HG03575 (cell line): ENCODE measurements around the gene CHSY3.

Experiments used
- ATAC-seq: cut with Tn5 transposase; IDR thresholded peaks from one replicate; pipeline ENCODE4 v1.9.1; 2021; ENCODE audit not compliant: unreplicated experiment, insufficient number of reproducible peaks, low FRiP score; ENCODE audit errors: extremely low read depth

The CHSY3 gene

DNA sequence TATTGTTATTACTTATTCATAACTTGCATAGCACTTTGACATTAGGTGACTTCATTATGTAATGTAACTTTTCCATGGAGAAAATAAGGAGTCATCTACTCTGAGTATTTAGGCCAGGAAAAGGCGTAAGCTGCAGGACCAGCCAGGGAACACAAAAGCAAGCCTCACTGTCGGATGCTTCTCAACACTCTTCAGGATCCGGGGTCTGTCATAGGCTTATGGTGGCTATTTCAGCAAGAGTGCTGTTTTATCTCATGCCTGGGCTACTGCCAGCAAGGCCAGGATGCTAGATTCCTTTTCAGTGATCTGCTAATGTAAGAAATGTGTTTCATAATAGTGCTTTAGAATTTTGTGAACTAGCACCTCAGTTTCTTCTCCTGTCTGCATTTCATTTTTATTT lies 162.4 kb downstream of the CHSY3 start:
- no peak for ATAC-seq

DNA sequence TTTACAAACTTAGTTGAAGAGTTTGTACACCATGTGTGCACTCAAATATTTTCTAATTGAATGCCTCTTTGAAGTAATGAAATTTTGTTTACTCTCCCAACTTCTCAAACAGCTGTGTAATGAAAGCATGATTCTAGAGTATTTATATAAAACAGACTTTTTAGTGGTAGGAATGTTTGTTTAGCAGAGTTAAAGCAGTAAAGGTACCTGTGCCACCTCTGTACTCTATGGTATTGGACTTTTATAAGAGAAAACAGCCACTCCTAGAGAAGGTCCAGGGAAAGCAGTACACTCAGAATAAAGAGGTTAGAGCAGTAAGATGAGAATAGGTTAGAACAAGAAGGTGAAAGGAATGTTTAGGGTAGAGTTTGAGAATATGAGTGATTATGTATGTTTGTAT lies 163.1 kb downstream of the CHSY3 start:
- ATAC-seq: no peak

- ATAC-seq: no peak
Observed at GRCh38 chr5:130068101-130068500, 163.8 kb downstream of the CHSY3 start.

DNA sequence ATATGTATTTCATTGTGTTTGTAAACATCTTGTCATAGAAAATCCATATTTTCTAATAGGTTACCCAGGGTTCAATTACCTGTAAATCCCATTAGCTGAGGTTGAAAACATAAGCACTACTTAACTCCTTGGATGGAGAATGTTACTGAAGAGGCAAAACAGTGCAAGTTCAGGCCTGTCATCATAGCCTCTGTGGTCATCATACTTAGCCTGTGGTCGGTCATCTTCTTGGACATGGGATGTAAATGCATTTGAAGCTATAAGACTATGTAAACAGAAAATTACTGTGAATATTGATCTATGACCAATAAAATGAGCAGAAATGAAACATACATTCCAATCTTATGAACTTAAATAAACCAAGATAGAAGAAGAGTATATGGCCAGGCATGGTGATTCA lies 164.7 kb downstream of the CHSY3 start:
- ATAC-seq: no peak

GRCh38 chr5:130074820-130075219 lies 170.6 kb downstream of the CHSY3 start:
- no peak for ATAC-seq

- no peak for ATAC-seq
Observed at GRCh38 chr5:130077007-130077406, 172.7 kb downstream of the CHSY3 start.

GRCh38 chr5:130078661-130079060 lies 174.4 kb downstream of the CHSY3 start:
- no peak for ATAC-seq

- no peak for ATAC-seq
Observed at GRCh38 chr5:130090569-130091270, 186.5 kb downstream of the CHSY3 start.

GRCh38 chr5:130092991-130093390 lies 188.7 kb downstream of the CHSY3 start:
- no peak for ATAC-seq

DNA sequence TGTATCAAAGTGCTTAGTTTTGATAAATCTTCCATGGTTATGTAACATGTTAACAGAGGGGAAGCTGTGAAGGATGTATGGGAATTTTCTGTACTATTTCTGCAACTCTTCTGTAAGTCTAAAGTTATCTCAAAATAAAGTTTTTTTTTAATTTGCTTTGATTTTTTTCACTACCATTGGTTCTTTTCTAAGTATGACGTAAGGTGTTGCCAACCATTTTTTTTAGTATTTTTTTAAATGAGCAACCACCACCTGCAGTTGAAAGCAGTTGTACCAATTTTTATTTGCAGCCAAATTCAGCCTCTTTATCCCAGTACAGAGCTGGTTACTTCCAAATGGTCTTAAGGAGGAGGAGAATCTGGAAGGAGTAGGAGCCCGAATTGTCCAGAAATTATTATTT lies 192.2 kb downstream of the CHSY3 start:
- ATAC-seq: no peak

GRCh38 chr5:130099008-130099407 lies 194.7 kb downstream of the CHSY3 start:
- ATAC-seq: no peak

DNA sequence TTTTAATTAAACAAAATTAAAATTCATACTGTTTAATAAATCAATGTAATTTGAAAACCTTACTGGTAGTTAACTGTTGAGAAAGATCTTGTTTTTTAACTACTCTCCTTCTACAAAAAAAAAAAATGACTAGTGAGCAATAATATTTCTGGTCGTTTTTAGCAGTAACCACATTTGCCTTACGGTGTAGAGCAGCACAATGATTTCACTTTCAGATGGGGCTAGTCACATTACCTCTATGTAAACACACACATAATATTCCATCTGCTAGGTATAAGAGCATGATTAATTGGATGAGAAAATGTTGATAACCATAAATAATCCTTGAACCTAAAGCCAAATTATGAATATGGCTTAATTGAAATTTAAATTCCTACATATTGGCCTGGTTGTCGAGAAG lies 198.1 kb downstream of the CHSY3 start:
- peak; percentile 80 for ATAC-seq

DNA sequence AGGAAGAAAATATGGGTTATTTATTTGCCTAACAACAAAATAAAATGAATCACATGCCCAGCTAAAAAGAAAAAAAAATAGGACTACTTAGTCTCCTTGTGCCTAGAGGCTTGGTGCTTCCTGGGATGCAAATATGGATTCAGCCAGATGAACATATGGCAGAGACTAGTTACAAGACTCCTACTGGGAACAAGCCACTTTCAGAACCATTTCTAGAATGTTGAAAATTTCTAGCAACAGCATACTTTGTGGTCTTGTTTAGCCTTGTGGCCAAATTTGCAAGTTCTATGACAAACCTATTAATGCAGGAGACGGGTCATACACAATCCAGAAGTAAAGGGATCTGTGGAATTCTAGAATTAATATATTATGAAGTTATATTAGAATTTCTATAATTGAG lies 198.7 kb downstream of the CHSY3 start:
- no peak for ATAC-seq

DNA sequence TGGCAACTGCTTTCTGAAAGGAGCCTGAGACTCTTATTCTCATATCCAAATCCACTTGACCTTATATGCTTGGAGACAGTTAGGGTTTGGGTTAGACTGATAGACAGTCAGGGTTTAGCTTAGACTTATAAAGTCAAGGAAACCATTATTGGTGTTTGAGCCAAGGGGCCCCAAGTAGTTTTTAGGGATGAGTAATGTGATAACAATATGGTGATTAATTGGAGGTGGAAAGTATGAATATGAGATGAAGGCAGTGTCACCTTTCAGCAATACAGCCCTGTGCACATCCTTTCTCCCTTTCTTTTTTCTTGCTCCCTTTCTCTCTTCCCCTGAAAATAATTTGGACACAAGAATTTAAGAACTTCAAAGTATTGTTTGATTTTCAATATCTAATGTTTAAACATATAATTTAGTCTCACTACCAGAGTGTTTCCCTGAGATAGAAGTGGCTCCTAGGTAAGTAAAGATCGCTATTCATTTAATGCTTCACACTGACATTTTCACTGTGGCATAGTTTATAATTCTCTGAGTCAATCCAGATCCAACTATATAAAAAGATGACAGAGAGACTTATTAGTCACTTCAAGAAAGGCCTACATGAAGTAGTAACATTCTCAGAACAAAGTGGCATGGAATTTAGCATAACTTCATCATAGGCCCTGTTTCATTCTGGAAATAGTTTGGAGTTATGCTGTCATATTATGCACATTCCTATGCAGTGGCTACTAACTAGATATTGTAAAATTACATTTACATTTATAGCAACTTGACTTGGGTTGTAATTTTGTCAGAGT lies 200.8 kb downstream of the CHSY3 start:
- no peak for ATAC-seq

- no peak for ATAC-seq
Observed at GRCh38 chr5:130106480-130106879, 202.2 kb downstream of the CHSY3 start.

DNA sequence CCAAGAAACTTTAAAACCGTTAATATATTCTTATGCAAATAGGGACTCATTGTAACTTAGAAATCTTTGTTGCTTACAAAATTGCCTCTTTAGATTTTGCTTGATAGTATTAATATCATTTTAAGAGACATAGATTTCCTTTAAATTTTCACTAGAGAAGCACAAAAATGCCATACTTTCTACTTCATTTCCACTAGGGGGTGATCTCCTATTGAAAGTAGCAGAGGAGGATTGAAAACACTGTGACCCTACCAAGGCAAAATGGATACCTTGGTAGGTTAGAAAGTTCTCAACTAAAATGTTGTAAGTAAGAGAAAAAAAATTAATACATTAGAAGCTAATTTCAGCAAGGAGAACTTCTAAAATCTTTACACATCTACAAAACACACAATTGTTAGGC lies 204.9 kb downstream of the CHSY3 start:
- ATAC-seq: no peak

GRCh38 chr5:130110328-130110727 lies 206.1 kb downstream of the CHSY3 start:
- no peak for ATAC-seq

GRCh38 chr5:130111746-130112145 lies 207.5 kb downstream of the CHSY3 start:
- no peak for ATAC-seq

DNA sequence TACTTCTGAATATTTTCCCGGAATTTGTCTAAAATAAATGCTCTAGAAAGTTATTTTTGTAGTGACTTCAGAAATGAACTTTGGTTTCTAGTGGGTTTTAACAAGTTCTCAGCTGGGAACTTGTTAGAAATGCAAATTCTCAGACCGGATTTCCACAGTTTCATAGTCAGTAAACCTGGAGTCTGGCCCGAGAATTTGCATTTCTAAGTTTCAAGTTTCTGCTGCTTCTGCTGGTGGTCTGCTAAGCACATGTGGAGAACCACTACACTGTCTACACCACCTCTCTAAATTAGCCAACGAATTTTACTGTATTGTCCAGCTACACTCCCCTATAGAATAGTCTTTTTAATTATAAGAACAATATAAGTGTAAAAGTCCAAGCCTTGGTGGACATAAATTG lies 208.0 kb downstream of the CHSY3 start:
- ATAC-seq: peak; percentile 80

GRCh38 chr5:130115686-130116085 lies 211.4 kb downstream of the CHSY3 start:
- no peak for ATAC-seq

GRCh38 chr5:130116462-130116861 lies 212.2 kb downstream of the CHSY3 start:
- ATAC-seq: no peak
